ENCODE data around the gene PCDHA9.

DNA sequence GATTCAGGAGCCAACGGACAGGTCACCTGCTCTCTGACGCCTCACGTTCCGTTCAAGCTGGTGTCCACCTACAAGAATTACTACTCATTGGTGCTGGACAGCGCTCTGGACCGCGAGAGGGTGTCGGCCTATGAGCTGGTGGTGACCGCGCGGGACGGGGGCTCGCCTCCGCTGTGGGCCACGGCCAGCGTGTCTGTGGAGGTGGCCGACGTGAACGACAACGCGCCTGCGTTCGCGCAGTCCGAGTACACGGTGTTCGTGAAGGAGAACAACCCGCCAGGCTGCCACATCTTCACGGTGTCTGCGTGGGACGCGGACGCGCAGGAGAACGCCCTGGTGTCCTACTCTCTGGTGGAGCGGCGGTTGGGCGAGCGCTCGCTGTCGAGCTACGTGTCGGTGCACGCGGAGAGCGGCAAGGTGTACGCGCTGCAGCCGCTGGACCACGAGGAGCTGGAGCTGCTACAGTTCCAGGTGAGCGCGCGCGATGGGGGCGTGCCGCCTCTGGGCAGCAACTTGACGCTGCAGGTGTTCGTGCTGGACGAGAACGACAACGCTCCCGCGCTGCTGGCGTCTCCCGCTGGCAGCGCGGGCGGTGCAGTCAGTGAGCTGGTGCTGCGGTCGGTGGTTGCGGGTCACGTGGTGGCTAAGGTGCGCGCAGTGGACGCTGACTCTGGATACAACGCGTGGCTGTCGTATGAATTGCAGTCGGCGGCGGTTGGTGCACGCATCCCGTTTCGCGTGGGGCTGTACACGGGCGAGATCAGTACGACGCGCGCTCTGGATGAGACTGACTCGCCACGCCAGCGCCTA is 9.2 kb downstream of the PCDHA9 start:
- no peak for TF ChIP-seq CTCF (IDR thresholded peaks at IDR 0.05)
- TF ChIP-seq POLR2A (IDR thresholded peaks at IDR 0.05) = no peak

All from body of pancreas (tissue), 4 donors.